MCF 10A (cell line): ENCODE measurements around the gene FGD4. TPM values are rescaled to one million over a fixed set of nuclear protein-coding genes. Genes with fewer than 3 reads are reported as not detected.

Experiments
- BruUV-seq: library from RNA; stranded (reverse); fragments of 400-500 nt; replicated peaks from 2 replicates; lab custom pipeline; 2021; lab: Mats Ljungman, UMichigan
- CTCF ChIA-PET: fragments of 300-600 bp; sonication (Branson Sonifier 250); formaldehyde crosslinking; extraction: SDS; loops from one replicate; lab custom pipeline; 2021; ENCODE audit warnings: antibody characterized with exemption, inconsistent platforms; lab: Yijun Ruan, JAX
- POLR2A ChIA-PET: fragments of 300-600, 350-650 bp; sonication (Branson Sonifier 250); formaldehyde crosslinking; extraction: SDS; loops from one replicate; lab custom pipeline; 2020; ENCODE audit warnings: antibody characterized with exemption, inconsistent platforms; lab: Yijun Ruan, JAX
- DNase-seq: peaks from one replicate; pipeline ENCODE4 v3.0.0-alpha.2; 2018; ENCODE audit not compliant: unreplicated experiment
- H3K27ac Mint-ChIP-seq: one replicate; pipeline ENCODE4 v1.8.0; 2022; ENCODE audit warnings: mild to moderate bottlenecking, low read depth, mixed read lengths; ENCODE audit not compliant: unreplicated experiment
- H3K27me3 Mint-ChIP-seq: one replicate; pipeline ENCODE4 v1.8.0; 2022; ENCODE audit warnings: mixed read lengths; ENCODE audit not compliant: insufficient read depth, unreplicated experiment
- H3K36me3 Mint-ChIP-seq: one replicate; pipeline ENCODE4 v1.8.0; 2022; ENCODE audit warnings: mild to moderate bottlenecking, moderate library complexity, mixed read lengths; ENCODE audit not compliant: insufficient read depth, unreplicated experiment
- H3K4me1 Mint-ChIP-seq: one replicate; pipeline ENCODE4 v1.8.0; 2022; ENCODE audit warnings: mixed read lengths; ENCODE audit not compliant: insufficient read depth, unreplicated experiment
- H3K4me3 Mint-ChIP-seq: one replicate; pipeline ENCODE4 v1.8.0; 2022; ENCODE audit warnings: mild to moderate bottlenecking, moderate library complexity, mixed read lengths; ENCODE audit not compliant: unreplicated experiment
- H3K9me3 Mint-ChIP-seq: one replicate; pipeline ENCODE4 v1.8.0; 2022; ENCODE audit warnings: mixed read lengths; ENCODE audit not compliant: unreplicated experiment
- CTCF ChIP-seq: fragments of 200-600 bp; IDR thresholded peaks from one replicate; pipeline ENCODE4 v1.8.0; 2022; ENCODE audit warnings: antibody characterized with exemption, mild to moderate bottlenecking; ENCODE audit not compliant: unreplicated experiment
- intact Hi-C: fragments of 100-400 bp; cut with micrococcal nuclease; formaldehyde crosslinking; loops from 2 replicates; pipeline ENCODE4 v1.14.1; 2022
- total RNA-seq: library from RNA; stranded (reverse); gene quantifications from 2 replicates; pipeline ENCODE4 v1.2.3, GENCODE V29; 2022

The FGD4 gene
- total RNA-seq, 1 experiment from 2014 or later = 34.7 TPM

GRCh38 chr12:32445356-32445755, 46.0 kb downstream of the FGD4 start:
- no peaks in the 10 kb centered on the region for H3K9me3 Mint-ChIP-seq
- TF ChIP-seq CTCF = no peak
- ChIA-PET CTCF (no interaction called here), POLR2A (interaction anchor here (0.7 to 0.8 kb wide), 2 partner anchors 9 to 104 kb away, joined by 3 read pairs; no protein-coding TSS in a partner anchor)
- H3K36me3 Mint-ChIP-seq = peaks cover 12% of the 10 kb centered on the region
- H3K27ac Mint-ChIP-seq = peak overlapping the region; percentile 79
- peaks cover 63% of the 10 kb centered on the region for H3K4me1 Mint-ChIP-seq
- no peak for DNase-seq
- peak overlapping the region; percentile 29 for H3K4me3 Mint-ChIP-seq
- no peaks in the 10 kb centered on the region for H3K27me3 Mint-ChIP-seq
- no TSS peak for BruUV-seq
- intact Hi-C loops = no loop called here

DNA sequence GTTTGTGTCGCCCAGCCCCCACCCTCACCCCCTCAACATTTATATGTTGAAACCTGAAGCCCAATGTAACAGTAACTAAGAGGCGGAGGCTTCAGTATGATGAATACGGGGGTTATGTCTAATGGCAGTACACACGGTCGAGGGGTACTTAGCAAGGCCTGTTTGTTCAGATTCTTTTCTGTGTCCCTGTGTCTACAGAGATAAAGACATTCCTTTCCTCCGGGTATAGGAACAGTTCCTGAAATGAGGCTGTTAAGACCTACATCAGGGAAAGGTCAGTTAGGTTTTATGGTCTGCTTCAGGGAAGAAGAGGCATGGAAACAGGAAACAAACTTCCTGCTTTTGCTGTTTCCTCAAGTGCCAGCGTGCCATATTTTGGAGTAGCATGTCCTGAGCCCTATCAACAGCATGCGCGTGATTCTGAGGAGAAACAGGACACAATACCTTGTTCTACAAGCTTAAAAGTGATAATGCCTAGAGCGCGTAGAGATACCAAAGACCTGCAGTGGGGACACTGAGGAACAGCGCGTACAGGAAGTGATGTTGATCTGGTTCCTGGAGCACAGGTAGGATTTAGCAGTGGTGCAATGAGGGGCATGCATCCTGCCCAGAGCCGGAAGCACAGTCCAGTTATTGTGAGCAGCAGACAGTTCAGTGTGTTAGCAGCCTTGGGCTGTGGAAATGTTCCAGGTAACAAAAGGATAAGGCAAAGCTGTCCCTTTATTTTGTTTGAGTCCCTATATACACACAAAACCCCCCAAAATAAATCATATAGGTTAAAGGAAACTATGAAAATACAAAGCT, 47.2 kb downstream of the FGD4 start:
- Mint-ChIP-seq H3K9me3 (no peaks in the 10 kb centered on the region), H3K36me3 (peaks cover 20% of the 10 kb centered on the region), H3K27ac (peak overlapping the region; percentile 79), H3K27me3 (no peaks in the 10 kb centered on the region), H3K4me3 (no peak overlapping the region), H3K4me1 (peaks cover 62% of the 10 kb centered on the region)
- intact Hi-C loops = no loop called here
- ChIA-PET POLR2A (interaction anchor here (0.5 to 3.2 kb wide), 3 partner anchors 9 to 97 kb away, joined by 3 to 14 read pairs (median 4); no protein-coding TSS in a partner anchor), CTCF (interaction anchor here (0.6 kb wide), 1 partner anchor 790 kb away, joined by 3 read pairs; no protein-coding TSS in a partner anchor)
- no peak for DNase-seq
- no peak for TF ChIP-seq CTCF
- BruUV-seq = no TSS peak

DNA sequence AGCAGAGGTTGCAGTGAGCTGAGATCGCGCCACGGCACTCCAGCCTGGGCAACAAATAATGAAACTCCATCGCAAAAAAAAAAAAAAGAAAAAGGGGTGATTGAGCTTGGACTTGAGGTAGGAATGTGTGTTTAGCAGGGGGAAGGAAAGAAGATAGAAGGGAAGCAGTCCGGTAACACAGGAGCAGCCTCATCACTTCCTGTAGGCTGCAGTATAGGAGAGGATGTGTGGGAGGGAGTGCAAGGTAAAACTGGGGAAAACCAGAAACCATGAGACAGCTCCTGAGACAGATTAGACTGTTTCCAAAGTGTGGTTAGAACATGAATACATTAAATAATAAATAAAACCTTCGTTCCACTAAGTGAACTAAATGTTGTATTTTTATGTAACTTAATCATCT, 49.2 kb downstream of the FGD4 start:
- H3K4me3 Mint-ChIP-seq = peak overlapping the region; percentile 6
- CTCF ChIA-PET = interaction anchor here (0.5 to 1.5 kb wide), 6 partner anchors 34 to 223 kb away, joined by 3 to 6 read pairs (median 4); no protein-coding TSS in a partner anchor
- peaks cover 22% of the 10 kb centered on the region for H3K36me3 Mint-ChIP-seq
- H3K27me3 Mint-ChIP-seq = no peaks in the 10 kb centered on the region
- DNase-seq = peak; percentile 55
- peak overlapping the region; percentile 77 for H3K27ac Mint-ChIP-seq
- BruUV-seq = no TSS peak
- peaks cover 63% of the 10 kb centered on the region for H3K4me1 Mint-ChIP-seq
- TF ChIP-seq CTCF = no peak
- POLR2A ChIA-PET = interaction anchor here (0.6 to 3.2 kb wide), 8 partner anchors 11 to 231 kb away, joined by 3 to 14 read pairs (median 3); partner anchors contain the start of genes DNM1L and FGD4
- H3K9me3 Mint-ChIP-seq = no peaks in the 10 kb centered on the region
- intact Hi-C loops = no loop called here

DNA sequence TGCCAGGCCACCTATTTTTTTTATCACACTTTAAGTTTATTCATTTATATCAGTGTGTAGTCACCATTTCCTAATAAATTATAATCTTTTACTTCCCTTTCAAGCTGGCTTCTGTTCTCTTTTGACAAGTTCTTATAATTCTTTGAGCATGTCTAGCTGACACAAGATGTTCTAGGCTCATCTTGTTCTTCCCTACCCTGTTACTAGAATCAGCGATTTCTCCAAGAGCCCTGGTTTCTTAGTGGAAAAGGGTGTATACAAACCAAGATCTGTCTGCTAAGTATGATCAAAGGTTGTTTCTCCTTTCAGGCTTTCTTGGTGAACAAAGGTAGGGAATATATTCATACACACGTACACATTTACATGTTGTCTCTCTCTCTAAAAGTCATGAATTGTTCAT, 51.0 kb downstream of the FGD4 start:
- H3K4me1 Mint-ChIP-seq = peaks cover 70% of the 10 kb centered on the region
- POLR2A ChIA-PET = interaction anchor here (0.7 to 4.2 kb wide), 5 partner anchors 10 to 85 kb away, joined by 3 to 22 read pairs (median 4); partner anchors contain the start of gene FGD4

More for the DNA sequence above, 51.0 kb downstream of the FGD4 start:
- DNase-seq = no peak
- no peak for TF ChIP-seq CTCF
- H3K27ac Mint-ChIP-seq = peak overlapping the region; percentile 35
- intact Hi-C loops = loop anchor here (10.0 kb wide), 1 partner anchor 336 kb away; no protein-coding TSS in a partner anchor
- H3K36me3 Mint-ChIP-seq = peaks cover 23% of the 10 kb centered on the region
- no peaks in the 10 kb centered on the region for H3K9me3 Mint-ChIP-seq
- no peaks in the 10 kb centered on the region for H3K27me3 Mint-ChIP-seq
- H3K4me3 Mint-ChIP-seq = no peak overlapping the region
- BruUV-seq = no TSS peak
- CTCF ChIA-PET = interaction anchor here (1.4 kb wide), 1 partner anchor 51 kb away, joined by 5 read pairs; the partner anchor contains the start of gene FGD4
